Measurements from ENCODE around the gene LAMA4. TPM values are rescaled to one million over a fixed set of nuclear protein-coding genes. Genes with fewer than 3 reads are reported as not detected.

LAMA4 gene
- total RNA-seq, 6 donors from 2014 or later: 29.5 to 119 (median 58.9) TPM

GRCh38 chr6:112286010-112286409, 31.6 kb upstream of the LAMA4 start:
- no peak for ATAC-seq (ENCODE audit: low FRiP score in 2 of 2)
- Histone ChIP-seq H3K27me3 (no peaks in the 10 kb centered on the region), H3K9me3 (no peaks in the 10 kb centered on the region), H3K36me3 (no peaks in the 10 kb centered on the region), H3K27ac (no peak overlapping the region), H3K4me1 (peaks cover 8 to 19% (median 12%) of the 10 kb centered on the region in 4 donors), H3K4me3 (no peak overlapping the region)
- no peak for TF ChIP-seq CTCF (IDR thresholded peaks at IDR 0.05)
- no peak for TF ChIP-seq POLR2A (IDR thresholded peaks at IDR 0.05)
- TF ChIP-seq EP300 (IDR thresholded peaks at IDR 0.05): no peak
- TF ChIP-seq POLR2AphosphoS5 (IDR thresholded peaks at IDR 0.05): no peak
- DNase-seq: no peak
- 37 to 63% methylated on average over 2 of the region's 2 CpGs for WGBS, 2 donors

- no peaks in the 10 kb centered on the region for H3K36me3 ChIP-seq
- H3K27me3 ChIP-seq: no peaks in the 10 kb centered on the region
- peaks cover 18 to 25% (median 20%) of the 10 kb centered on the region in 4 donors for H3K4me1 ChIP-seq
- no peak for ATAC-seq (ENCODE audit: low FRiP score in 2 of 2)
- H3K4me3 ChIP-seq: no peak overlapping the region
- no peaks in the 10 kb centered on the region for H3K9me3 ChIP-seq
- no peak overlapping the region for H3K27ac ChIP-seq
- TF ChIP-seq EP300 (IDR thresholded peaks at IDR 0.05) (no peak), CTCF (IDR thresholded peaks at IDR 0.05) (no peak), POLR2A (IDR thresholded peaks at IDR 0.05) (no peak), POLR2AphosphoS5 (IDR thresholded peaks at IDR 0.05) (no peak)
- no peak for DNase-seq
Measured at GRCh38 chr6:112284603-112285002, 30.2 kb upstream of the LAMA4 start.

- no peaks in the 10 kb centered on the region for H3K9me3 ChIP-seq
- H3K27ac ChIP-seq: no peak overlapping the region
- TF ChIP-seq POLR2AphosphoS5 (IDR thresholded peaks at IDR 0.05) (no peak), CTCF (IDR thresholded peaks at IDR 0.05) (no peak), POLR2A (IDR thresholded peaks at IDR 0.05) (no peak), EP300 (IDR thresholded peaks at IDR 0.05) (no peak)
- H3K27me3 ChIP-seq: no peaks in the 10 kb centered on the region
- DNase-seq (no peak), ATAC-seq (ENCODE audit: low FRiP score in 2 of 2) (no peak)
- WGBS, 2 donors: 82 to 89% methylated on average over 4 of the region's 4 CpGs
- H3K4me1 ChIP-seq: peaks cover 19 to 30% (median 28%) of the 10 kb centered on the region in 4 donors
- H3K4me3 ChIP-seq: no peak overlapping the region
- no peaks in the 10 kb centered on the region for H3K36me3 ChIP-seq
Measured at GRCh38 chr6:112283621-112284020, 29.3 kb upstream of the LAMA4 start.

- Histone ChIP-seq H3K36me3 (no peaks in the 10 kb centered on the region), H3K27ac (peak overlapping the region in 3 of 4 donors; percentile 5 to 59 (median 5)), H3K4me1 (peaks cover 19 to 32% (median 27%) of the 10 kb centered on the region in 4 donors), H3K27me3 (no peaks in the 10 kb centered on the region), H3K9me3 (no peaks in the 10 kb centered on the region), H3K4me3 (no peak overlapping the region)
- ATAC-seq (ENCODE audit: low FRiP score in 2 of 2): peak; percentile 82 to 85
- TF ChIP-seq EP300 (IDR thresholded peaks at IDR 0.05): no peak
- peak in 1 of 6 experiments; percentile 24 for TF ChIP-seq CTCF (IDR thresholded peaks at IDR 0.05)
- TF ChIP-seq POLR2AphosphoS5 (IDR thresholded peaks at IDR 0.05): peak in 1 of 2 donors; percentile 52
- no peak for TF ChIP-seq POLR2A (IDR thresholded peaks at IDR 0.05)
- WGBS, 2 donors: 10 to 26% methylated on average over 4 of the region's 4 CpGs
- DNase-seq: peak in 1 of 2 donors; percentile 46
Measured at GRCh38 chr6:112281821-112282615, 27.7 kb upstream of the LAMA4 start.
